Adipose tissue (tissue), 3 donors: Measurements from ENCODE around the gene CPT1A. TPM values are rescaled to one million over a fixed set of nuclear protein-coding genes. Genes with fewer than 3 reads are reported as not detected.

ENCODE experiments used
- H3K27ac ChIP-seq: one replicate; pipeline ENCODE4 v1.5.1; 2013; ENCODE audit warnings: low read depth, low read length
- WGBS, 3 donors: extraction: QIAGEN DNeasy Blood & Tissue Kit; methylation state at CpG; one replicate each; pipeline ENCODE4 v1.1.7; 2013; 5-methylcytosine and 5-hydroxymethylcytosine counted together
- polyA plus RNA-seq, 3 donors: library from polyadenylated mRNA; stranded (reverse); fragments of 200-250 nt; gene quantifications; one replicate each; pipeline ENCODE4 v1.2.3, GENCODE V29; 2013
- donor health status: healthy with polysubstance abuse.
- donor health status: Bipolar disorder and iron deficiency.
- donor health status: healthy.

The CPT1A gene
- polyA plus RNA-seq, 3 donors, result 9.4 to 19.7 (median 11.6) TPM

- no peak overlapping the region for H3K27ac ChIP-seq
- 79 to 85% (median 81%) methylated on average over 22 of the region's 22 CpGs for WGBS, 3 donors
Measured at GRCh38 chr11:68816251-68816776, 25.4 kb downstream of the CPT1A start.

GRCh38 chr11:68813773-68814172 lies 27.9 kb downstream of the CPT1A start:
- 90 to 94% (median 94%) methylated on average over 11 of the region's 11 CpGs for WGBS, 3 donors
- no peak overlapping the region for H3K27ac ChIP-seq

GRCh38 chr11:68812526-68812925 lies 29.2 kb downstream of the CPT1A start:
- H3K27ac ChIP-seq, result no peak overlapping the region
- 49 to 80% (median 63%) methylated on average over 15 of the region's 15 CpGs for WGBS, 3 donors

GRCh38 chr11:68810164-68810563 lies 31.6 kb downstream of the CPT1A start:
- 49 to 76% (median 76%) methylated on average over 7 of the region's 7 CpGs for WGBS, 3 donors
- H3K27ac ChIP-seq, result no peak overlapping the region

GRCh38 chr11:68809506-68809905 lies 32.2 kb downstream of the CPT1A start:
- no peak overlapping the region for H3K27ac ChIP-seq
- WGBS, 3 donors, result 67 to 81% (median 74%) methylated on average over 5 of the region's 5 CpGs

DNA sequence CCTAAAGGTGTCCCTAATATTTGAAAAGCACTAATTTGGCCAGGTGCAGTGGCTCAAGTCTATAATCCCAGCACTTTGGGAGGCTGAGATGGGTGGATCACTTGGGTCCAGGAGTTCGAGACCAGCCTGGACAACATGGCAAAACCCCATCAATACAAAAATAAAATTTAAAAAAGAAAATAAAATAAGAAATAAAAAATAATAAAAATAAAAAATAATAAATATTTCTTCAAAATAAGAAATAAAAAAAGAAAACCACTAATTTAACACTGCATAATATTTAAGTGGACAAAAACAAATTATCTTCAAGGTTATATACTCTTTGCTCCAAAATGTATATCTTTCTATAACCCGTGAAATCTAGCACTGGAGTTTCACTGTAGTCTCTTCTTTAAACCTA lies 32.9 kb downstream of the CPT1A start:
- no peak overlapping the region for H3K27ac ChIP-seq
- WGBS, 3 donors, result 94 to 96% (median 94%) methylated on average over 2 of the region's 2 CpGs

DNA sequence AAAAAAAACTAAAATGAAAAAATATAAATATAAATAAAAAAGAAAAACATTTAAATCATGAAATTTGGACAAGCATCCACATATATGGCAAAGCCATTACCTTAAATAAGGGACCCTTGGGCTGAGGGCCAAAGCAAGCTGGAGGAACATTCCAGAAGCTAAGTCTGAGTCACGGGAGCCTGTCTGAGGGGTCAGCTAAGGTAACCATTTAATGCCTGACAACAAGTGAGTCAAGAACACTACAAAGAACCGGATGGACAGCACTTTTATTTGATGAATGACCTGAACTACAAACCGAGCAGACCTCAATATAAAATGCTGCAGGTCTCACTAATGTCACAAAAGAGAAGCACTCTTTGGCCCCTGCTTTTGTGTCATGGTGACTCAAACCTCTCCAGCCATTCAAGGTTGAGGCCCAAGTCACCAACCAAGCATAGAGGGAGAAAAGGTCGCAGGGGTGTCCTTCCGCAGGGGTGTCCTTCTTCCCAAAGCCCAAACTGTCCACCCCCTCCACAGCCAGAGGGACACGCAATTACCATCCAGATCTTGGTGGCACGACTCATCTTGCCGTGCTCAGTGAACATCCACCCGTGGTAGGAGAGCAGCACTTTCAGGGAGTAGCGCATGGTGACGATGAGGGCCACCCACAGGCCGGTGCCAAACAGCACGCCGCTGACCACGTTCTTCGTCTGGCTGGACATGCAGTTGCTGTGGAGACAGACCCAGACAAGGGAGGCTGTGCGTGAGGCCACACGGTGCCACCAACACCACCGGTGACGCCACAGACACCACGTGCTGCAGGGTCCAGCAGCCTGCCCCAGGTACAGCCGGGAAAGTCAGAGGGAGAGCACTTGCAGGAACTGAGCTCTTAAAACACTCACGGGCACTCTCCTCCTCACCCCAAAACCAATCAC lies 34.5 kb downstream of the CPT1A start:
- H3K27ac ChIP-seq, result no peak overlapping the region
- 90 to 91% (median 90%) methylated on average over 23 of the region's 23 CpGs for WGBS, 3 donors

GRCh38 chr11:68804786-68805185 lies 36.9 kb downstream of the CPT1A start:
- WGBS, 3 donors, result 66 to 67% (median 67%) methylated on average over 3 of the region's 3 CpGs
- no peak overlapping the region for H3K27ac ChIP-seq

DNA sequence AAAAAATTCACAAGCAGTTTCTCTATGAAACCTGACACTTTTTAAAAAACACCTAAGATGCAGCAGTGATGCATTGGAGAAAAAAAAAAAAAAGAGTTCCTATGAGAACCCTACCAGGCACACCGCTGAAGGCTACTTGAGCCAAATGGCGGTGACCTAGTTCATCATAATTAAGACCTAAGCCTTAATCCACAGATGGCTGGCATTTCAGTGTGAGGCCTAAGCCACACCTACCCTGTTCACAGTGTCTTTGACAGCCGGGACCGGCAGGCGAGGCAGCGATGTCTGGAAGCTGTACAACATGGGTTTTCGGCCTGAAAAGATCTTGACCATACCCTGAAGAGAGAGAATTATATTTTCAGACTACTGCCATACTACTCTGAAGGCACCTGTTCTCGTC lies 38.0 kb downstream of the CPT1A start:
- H3K27ac ChIP-seq, result no peak overlapping the region
- WGBS, 3 donors, result 88 to 94% (median 90%) methylated on average over 8 of the region's 8 CpGs

- WGBS, 3 donors, result 71 to 74% (median 74%) methylated on average over 23 of the region's 23 CpGs
- no peak overlapping the region for H3K27ac ChIP-seq
Measured at GRCh38 chr11:68798221-68798813, 43.4 kb downstream of the CPT1A start.

- no peak overlapping the region for H3K27ac ChIP-seq
- 87 to 88% (median 88%) methylated on average over 19 of the region's 19 CpGs for whole genome bisulfite sequencing, 3 donors
Measured at GRCh38 chr11:68796801-68797200, 44.9 kb downstream of the CPT1A start.

DNA sequence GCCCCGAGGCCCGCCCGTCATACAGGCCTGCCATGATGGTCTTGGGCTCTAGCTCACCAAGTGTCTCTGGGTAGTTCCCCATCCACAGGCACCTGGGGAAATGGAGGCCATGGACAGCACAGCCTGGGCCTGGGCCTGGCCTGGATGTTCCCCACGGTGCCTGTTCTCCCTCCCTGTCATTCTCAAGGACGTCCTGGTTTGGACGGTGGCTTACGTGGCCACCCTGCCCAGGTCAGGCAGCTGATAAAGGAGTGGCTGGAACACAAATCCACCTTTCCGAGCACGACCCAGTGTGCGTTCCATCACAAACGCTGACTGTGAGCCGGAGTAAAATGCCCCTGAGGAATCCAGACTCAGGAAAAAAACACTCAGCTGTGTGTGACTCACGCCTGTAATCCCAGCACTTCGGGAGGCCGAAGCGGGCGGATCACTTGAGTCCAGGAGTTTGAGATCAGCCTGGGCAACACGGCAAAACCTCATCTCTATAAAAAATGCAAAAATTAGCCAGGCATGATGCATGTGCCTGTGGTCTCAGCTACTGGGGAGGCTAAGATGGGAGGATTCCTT lies 49.2 kb downstream of the CPT1A start:
- no peak overlapping the region for H3K27ac ChIP-seq
- WGBS, 3 donors, result 88 to 95% (median 93%) methylated on average over 18 of the region's 18 CpGs

- WGBS, 3 donors, result 93 to 96% (median 95%) methylated on average over 16 of the region's 16 CpGs
- no peak overlapping the region for H3K27ac ChIP-seq
Measured at GRCh38 chr11:68784653-68785052, 57.1 kb downstream of the CPT1A start.

GRCh38 chr11:68783216-68783821 lies 58.4 kb downstream of the CPT1A start:
- WGBS, 3 donors, result 89 to 95% (median 91%) methylated on average over 16 of the region's 16 CpGs
- H3K27ac ChIP-seq, result no peak overlapping the region

DNA sequence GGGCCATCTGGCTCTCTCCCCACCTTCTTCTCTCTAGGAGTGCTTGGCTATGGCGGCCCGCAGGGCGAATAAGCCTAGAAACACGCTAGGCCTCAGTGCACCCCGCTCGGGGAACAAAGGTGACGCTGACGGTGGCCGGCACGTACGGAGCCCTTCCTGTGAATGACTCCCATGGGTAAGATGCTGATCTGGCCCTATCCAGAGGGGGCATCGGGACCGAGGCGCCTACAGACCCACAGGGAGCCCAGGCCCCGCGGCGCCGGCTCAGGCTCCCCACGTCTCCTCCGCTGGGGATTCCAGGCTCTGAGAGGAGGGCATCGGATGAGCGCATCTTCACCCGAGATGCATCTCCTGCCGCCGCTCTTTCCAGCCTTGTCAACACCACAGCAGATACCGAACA lies 59.0 kb downstream of the CPT1A start:
- WGBS, 3 donors, result 95 to 97% (median 96%) methylated on average over 25 to 26 of the region's 26 CpGs
- no peak overlapping the region for H3K27ac ChIP-seq

DNA sequence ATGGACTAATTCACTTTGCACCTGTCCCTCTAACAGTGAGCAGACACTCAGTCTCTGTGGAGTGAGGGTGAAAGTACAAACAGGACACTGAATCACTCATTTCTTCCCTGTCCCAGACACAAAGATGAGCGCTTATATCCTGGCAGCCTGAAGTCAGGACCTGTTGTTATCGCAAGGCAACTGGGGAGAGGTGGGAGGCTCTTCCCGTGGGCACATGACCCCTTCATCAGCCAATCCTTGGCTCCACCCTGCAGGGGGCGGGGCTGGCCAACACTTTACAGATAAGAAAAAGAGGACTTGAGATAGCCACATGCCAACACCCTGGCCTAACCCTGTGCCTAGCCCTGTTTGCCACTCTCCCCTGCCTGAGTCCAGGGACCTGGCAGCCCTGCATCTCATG lies 60.9 kb downstream of the CPT1A start:
- WGBS, 3 donors, result 49 to 66% (median 53%) methylated on average over 4 of the region's 4 CpGs
- H3K27ac ChIP-seq, result no peak overlapping the region

- WGBS, 3 donors, result 82 to 85% (median 83%) methylated on average over 7 of the region's 7 CpGs
- no peak overlapping the region for H3K27ac ChIP-seq
Measured at GRCh38 chr11:68778205-68778604, 63.5 kb downstream of the CPT1A start.

DNA sequence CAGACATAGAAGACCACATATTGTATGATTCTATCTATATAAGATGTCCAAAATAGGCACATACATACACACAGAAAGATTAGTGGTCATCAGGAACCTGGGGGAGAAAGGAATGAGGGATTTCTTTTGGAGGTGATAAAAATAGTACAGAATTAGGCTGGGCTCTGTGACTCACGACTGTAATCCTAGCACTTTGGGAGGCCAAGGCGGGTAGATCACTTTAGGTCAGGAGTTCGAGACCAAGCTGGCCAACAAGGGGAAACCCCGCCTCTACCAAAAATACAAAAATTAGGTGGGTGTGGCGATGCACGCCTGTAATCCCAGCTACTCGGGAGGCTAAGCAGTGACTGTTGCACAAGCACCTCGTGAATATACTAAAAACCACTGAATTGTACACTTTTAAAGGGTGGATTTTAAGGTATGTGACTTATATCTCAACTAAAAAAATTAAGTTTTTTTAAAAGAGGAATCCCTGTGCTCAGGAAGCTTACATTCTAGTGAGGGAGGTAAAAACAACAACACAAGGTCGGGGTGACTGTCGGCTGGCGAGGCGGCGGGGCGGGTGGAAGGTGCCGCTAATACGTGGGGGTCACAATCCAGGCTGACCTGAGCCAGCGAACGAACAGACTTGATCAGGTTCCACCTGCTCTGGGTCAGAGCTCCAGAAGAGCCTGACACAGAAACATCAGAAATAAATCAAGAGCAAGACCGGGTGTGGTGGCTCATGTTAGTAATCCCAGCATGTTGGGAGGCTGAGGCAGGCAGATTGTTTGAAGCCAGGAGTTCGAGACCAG lies 65.1 kb downstream of the CPT1A start:
- 88 to 91% (median 88%) methylated on average over 20 of the region's 20 CpGs for WGBS, 3 donors
- H3K27ac ChIP-seq, result no peak overlapping the region
